ENCODE data around the gene CALCOCO1. TPM values are rescaled to one million over a fixed set of nuclear protein-coding genes. Genes with fewer than 3 reads are reported as not detected.
"Not testable (repeated sequence)": the region's sequence is repeated elsewhere in the genome, so short reads cannot be mapped to it uniquely, and the experiment has no call there.

CALCOCO1 gene
- total RNA-seq, 2 experiments from 2014 or later: 39.0 to 40.0 TPM

DNA sequence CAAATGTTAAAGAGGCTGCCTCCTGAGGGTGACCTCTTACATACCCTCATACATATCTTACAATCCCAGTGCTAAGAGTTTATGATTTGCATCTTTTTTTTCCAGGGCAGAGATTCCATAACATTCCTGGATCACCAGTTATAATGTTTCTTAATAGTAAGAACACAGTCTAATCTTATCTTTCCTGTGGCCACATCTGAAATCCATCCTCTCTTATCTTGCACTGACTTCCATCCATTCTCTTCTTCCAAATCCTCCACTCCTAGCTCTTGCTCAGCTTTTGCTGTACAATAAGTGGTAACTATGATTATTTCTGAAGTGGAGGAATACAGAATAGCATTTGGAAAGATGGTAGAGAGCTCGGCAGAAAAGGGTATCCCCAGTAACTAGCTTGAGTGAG lies 6.3 kb downstream of the CALCOCO1 start:
- H3K27ac Mint-ChIP-seq: no peak overlapping the region
- CTCF ChIA-PET: interaction anchor here (18.9 kb wide), 1 partner anchor 22 kb away, joined by 270 read pairs; no protein-coding TSS in a partner anchor

DNA sequence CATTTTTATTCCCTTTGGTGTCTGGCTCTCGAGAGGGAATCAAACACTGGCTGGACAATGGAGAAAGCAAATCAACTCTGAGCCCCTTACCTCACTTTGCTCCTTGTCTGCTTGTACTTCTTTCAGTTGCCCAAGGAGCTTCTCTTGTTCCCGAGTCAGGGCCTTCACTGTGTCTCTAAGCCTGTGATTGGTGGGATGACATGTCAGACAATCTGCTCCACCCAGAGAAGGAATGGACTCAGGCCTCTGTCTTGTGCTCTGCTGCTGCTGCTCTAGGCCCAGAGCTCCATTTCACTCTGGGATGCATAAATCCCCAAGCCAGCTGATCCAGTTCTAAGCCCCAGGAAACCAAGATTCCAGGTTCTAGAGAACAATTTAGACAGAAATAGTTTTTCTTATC lies 7.6 kb downstream of the CALCOCO1 start:
- DNase-seq (no peak), ATAC-seq (no peak)
- no peaks in the 10 kb centered on the region for H3K27me3 Mint-ChIP-seq
- H3K27ac Mint-ChIP-seq: no peak overlapping the region
- H3K4me3 Mint-ChIP-seq: no peak overlapping the region
- CTCF ChIA-PET: interaction anchor here (0.9 to 1.6 kb wide), 3 partner anchors 18 to 38 kb away, joined by 3 to 6 read pairs (median 3); no protein-coding TSS in a partner anchor
- H3K36me3 Mint-ChIP-seq: peaks cover 4% of the 10 kb centered on the region
- H3K9me3 Mint-ChIP-seq (ENCODE audit: low read depth): no peaks in the 10 kb centered on the region
- H3K4me1 Mint-ChIP-seq: peaks cover 2% of the 10 kb centered on the region

More for the DNA sequence above, 6.3 kb downstream of the CALCOCO1 start:
- no peak for ATAC-seq
- DNase-seq: no peak
- no peaks in the 10 kb centered on the region for H3K27me3 Mint-ChIP-seq
- H3K9me3 Mint-ChIP-seq (ENCODE audit: low read depth): no peaks in the 10 kb centered on the region
- no peak overlapping the region for H3K4me3 Mint-ChIP-seq
- H3K4me1 Mint-ChIP-seq: peaks cover 5% of the 10 kb centered on the region
- peaks cover 4% of the 10 kb centered on the region for H3K36me3 Mint-ChIP-seq

DNA sequence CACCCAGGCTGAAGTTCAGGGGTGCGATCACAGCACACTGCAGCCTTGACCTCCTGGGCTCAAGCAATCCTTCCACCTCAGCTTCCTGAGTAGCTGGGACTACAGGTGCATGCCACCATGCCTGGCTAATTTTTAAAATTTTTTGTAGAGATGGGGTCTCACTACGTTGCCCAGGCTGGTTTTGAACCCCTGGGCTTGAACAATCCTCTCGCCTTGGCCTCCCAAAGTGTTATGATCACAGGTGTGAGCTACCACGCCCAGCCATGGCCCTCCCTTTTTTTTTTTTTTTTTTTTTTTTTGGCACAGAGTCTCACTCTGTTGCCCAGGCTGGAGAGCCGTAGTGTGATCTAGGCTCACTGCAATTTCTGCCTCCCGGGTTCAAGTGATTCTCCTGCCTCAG lies 8.7 kb downstream of the CALCOCO1 start:
- not testable (repeated sequence) for ATAC-seq; H3K9me3 Mint-ChIP-seq (ENCODE audit: low read depth); DNase-seq; H3K4me3 Mint-ChIP-seq; H3K36me3 Mint-ChIP-seq; H3K27me3 Mint-ChIP-seq; H3K27ac Mint-ChIP-seq; H3K4me1 Mint-ChIP-seq
- CTCF ChIA-PET: interaction anchor here (1.6 kb wide), 1 partner anchor 28 kb away, joined by 6 read pairs; no protein-coding TSS in a partner anchor

DNA sequence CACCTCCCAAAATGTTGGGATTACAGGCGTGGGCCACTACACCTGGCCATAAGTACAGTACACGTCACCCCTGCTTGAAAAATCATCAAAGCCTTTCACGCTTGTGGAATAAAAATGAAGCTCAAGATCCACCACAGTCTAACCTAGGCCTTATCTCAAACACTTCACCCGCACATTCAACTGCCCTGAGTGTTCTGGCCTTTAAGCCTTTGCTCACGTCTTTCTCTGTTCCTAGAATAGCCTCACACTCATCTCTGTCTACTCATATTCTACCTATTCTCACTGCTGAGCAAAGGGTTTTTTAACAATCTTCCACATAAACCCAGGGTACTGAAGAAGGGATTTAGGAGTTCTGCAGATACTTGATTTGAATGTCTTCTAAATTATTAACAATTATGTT lies 9.9 kb downstream of the CALCOCO1 start:
- no peak for ATAC-seq
- H3K27me3 Mint-ChIP-seq: no peaks in the 10 kb centered on the region
- H3K27ac Mint-ChIP-seq: no peak overlapping the region
- H3K36me3 Mint-ChIP-seq: peaks cover 4% of the 10 kb centered on the region
- DNase-seq: no peak
- H3K4me3 Mint-ChIP-seq: no peak overlapping the region
- H3K4me1 Mint-ChIP-seq: no peaks in the 10 kb centered on the region
- no peaks in the 10 kb centered on the region for H3K9me3 Mint-ChIP-seq (ENCODE audit: low read depth)
- CTCF ChIA-PET: interaction anchor here (2.4 kb wide), 1 partner anchor 26 kb away, joined by 11 read pairs; no protein-coding TSS in a partner anchor

DNA sequence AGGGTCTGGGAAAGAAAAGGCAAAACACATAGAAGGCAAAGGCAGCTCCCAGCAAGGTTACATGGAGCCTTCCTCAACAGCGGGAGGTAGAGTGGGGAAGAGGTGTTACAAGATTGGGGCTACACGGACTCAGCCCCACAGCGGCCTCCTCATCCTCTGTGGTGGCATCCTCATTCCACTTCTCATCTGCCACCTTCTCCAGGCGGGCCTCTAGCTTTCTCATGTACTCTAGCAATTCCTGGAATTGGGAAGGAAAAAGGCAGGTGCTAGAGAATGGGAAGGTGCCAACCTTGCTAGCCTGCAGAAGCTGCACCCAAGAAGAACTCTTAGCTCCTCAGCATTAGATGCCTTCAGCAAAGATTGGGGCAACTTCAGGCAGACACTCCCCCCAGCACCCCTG lies 13.2 kb downstream of the CALCOCO1 start:
- Mint-ChIP-seq H3K4me1 (no peaks in the 10 kb centered on the region), H3K4me3 (no peak overlapping the region), H3K27me3 (peaks cover under 1% of the 10 kb centered on the region), H3K9me3 (ENCODE audit: low read depth) (no peaks in the 10 kb centered on the region), H3K36me3 (peaks cover 2% of the 10 kb centered on the region), H3K27ac (no peak overlapping the region)
- DNase-seq (no peak), ATAC-seq (no peak)
- CTCF ChIA-PET: interaction anchor here (2.3 kb wide), 1 partner anchor 30 kb away, joined by 14 read pairs; no protein-coding TSS in a partner anchor

DNA sequence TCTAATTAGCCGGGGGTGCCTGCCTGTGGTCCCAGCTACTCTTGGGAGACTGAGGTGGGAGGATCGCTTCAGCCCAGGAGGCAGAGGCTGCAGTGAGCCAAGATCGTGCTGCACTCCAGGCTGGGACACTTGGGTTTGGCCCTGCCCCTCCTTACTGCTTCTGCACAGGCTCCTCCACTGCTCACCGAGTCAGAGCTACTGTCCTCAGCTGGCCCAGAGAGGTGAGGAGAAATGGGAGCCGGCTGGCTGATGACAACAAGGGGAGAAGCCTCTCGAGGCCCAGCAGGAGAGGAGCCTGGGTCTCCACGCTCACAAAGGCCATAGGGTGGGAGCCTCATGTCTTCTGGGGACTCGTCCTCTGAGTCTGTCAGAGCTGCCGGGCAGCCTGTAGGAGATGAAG lies 13.7 kb downstream of the CALCOCO1 start:
- no peak for ATAC-seq
- DNase-seq: no peak
- H3K4me3 Mint-ChIP-seq: no peak overlapping the region
- H3K27ac Mint-ChIP-seq: no peak overlapping the region
- no peaks in the 10 kb centered on the region for H3K9me3 Mint-ChIP-seq (ENCODE audit: low read depth)
- H3K27me3 Mint-ChIP-seq: peaks cover 6% of the 10 kb centered on the region
- H3K36me3 Mint-ChIP-seq: peaks cover 2% of the 10 kb centered on the region
- no peaks in the 10 kb centered on the region for H3K4me1 Mint-ChIP-seq
- CTCF ChIA-PET: interaction anchor here (1.3 to 2.3 kb wide), 2 partner anchors 30 to 33 kb away, joined by 3 to 14 read pairs; no protein-coding TSS in a partner anchor

DNA sequence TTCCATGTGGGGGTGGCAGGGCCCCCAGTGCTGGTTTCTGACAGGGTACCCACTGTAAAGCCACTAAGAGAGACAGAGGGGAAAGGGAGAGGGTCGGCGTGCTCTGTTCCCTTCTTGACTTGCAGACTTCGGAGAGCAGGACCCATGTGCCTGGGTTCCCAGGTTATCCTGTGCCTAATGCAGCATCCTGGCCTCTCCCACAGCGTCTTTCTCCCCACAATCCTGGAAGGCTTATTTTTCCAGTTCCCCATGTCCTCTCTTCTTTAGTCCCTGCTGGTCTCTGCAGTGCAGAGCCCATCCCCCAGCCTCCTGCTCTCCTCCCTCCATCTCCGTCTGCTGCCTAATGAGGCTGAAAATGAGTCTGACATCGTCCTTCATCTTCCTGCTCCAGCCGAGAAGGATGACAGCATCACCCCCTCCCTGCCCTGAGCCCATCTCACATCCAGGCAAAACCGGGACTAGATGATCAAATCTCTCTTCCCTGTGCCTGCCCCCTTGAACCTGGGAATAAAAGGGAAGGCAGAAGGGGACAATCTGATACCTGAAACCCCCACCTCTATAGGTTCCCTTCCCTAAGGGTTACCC lies 15.1 kb downstream of the CALCOCO1 start:
- Mint-ChIP-seq H3K36me3 (peaks cover 2% of the 10 kb centered on the region), H3K27me3 (peaks cover 13% of the 10 kb centered on the region), H3K4me1 (no peaks in the 10 kb centered on the region), H3K4me3 (no peak overlapping the region), H3K27ac (no peak overlapping the region), H3K9me3 (ENCODE audit: low read depth) (no peaks in the 10 kb centered on the region)
- ATAC-seq: no peak
- CTCF ChIA-PET: no interaction called here
- no peak for DNase-seq

DNA sequence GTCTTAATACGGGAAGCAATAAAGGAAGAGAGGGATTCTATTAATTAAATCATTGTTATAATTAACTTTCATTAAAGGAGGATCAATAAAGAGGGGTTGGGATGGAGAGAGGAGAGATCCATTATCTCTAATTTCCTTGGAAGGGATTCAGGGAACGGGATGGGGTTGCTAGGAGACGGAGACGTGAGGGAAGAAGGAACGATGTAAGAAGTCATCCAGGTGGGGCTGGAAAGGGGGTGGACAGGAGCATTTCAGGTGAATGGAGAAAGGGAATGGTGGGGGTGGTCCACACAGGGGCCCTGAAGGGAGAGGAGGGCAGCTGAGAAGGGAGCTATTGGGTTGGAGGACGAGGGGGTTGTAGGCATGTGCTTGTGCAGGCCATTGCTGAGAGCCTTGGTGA lies 17.2 kb downstream of the CALCOCO1 start:
- ATAC-seq (no peak), DNase-seq (no peak)
- Mint-ChIP-seq H3K4me3 (no peak overlapping the region), H3K27ac (no peak overlapping the region), H3K36me3 (no peaks in the 10 kb centered on the region), H3K4me1 (no peaks in the 10 kb centered on the region), H3K27me3 (peaks cover 29% of the 10 kb centered on the region), H3K9me3 (ENCODE audit: low read depth) (no peaks in the 10 kb centered on the region)
- CTCF ChIA-PET: interaction anchor here (1.4 to 10.0 kb wide), 2 partner anchors 21 to 33 kb away, joined by 3 to 239 read pairs; no protein-coding TSS in a partner anchor

DNA sequence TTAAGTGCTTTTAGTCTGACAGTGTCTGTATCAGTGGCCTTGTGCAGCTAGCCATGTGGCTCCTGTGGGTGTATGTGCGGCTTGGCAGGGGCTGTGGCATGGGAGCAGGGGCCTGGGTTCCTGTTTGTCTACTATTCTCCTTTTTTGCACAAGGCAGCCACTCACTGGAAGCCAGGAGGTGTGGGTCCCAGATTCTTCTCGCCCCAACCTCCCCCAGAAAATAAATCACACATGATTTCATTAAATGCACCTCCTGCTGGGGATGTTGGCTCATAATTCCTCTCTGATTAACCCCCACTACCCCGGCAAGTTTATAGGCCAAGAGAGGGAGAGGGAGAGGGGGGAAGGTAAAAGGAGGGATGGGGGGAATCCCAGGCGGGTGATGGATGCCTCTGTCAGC lies 17.6 kb downstream of the CALCOCO1 start:
- no peak overlapping the region for H3K27ac Mint-ChIP-seq
- DNase-seq: no peak
- CTCF ChIA-PET: interaction anchor here (1.4 to 10.0 kb wide), 3 partner anchors 22 to 48 kb away, joined by 3 to 239 read pairs (median 5); no protein-coding TSS in a partner anchor
- no peaks in the 10 kb centered on the region for H3K9me3 Mint-ChIP-seq (ENCODE audit: low read depth)
- no peak overlapping the region for H3K4me3 Mint-ChIP-seq
- ATAC-seq: no peak
- peaks cover 31% of the 10 kb centered on the region for H3K27me3 Mint-ChIP-seq
- H3K4me1 Mint-ChIP-seq: no peaks in the 10 kb centered on the region
- no peaks in the 10 kb centered on the region for H3K36me3 Mint-ChIP-seq

DNA sequence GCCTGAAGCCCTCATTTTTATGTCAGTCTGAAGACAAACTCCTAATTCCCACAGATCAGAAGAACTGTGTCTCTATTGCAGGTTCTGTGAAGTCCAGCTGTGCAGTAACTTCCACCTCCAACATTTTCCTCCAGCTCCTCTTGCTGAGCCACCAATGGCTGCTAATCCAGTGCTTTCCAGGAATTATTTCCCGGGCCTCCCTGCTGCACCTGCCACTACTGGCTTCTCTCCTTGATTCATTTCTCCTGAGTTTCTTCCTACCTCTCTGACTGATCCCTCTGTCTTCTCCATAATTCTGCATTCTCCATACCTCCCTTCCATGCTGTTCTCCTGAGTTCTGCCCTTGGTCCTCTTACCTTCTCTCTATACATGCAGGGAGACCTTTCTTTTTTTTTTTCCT lies 21.2 kb downstream of the CALCOCO1 start:
- Mint-ChIP-seq H3K9me3 (ENCODE audit: low read depth) (no peaks in the 10 kb centered on the region), H3K27ac (no peak overlapping the region), H3K4me1 (no peaks in the 10 kb centered on the region), H3K4me3 (no peak overlapping the region), H3K27me3 (peaks cover 66% of the 10 kb centered on the region), H3K36me3 (no peaks in the 10 kb centered on the region)
- ATAC-seq: no peak
- no peak for DNase-seq
- CTCF ChIA-PET: interaction anchor here (1.8 to 10.0 kb wide), 2 partner anchors 37 to 51 kb away, joined by 4 to 239 read pairs; no protein-coding TSS in a partner anchor

DNA sequence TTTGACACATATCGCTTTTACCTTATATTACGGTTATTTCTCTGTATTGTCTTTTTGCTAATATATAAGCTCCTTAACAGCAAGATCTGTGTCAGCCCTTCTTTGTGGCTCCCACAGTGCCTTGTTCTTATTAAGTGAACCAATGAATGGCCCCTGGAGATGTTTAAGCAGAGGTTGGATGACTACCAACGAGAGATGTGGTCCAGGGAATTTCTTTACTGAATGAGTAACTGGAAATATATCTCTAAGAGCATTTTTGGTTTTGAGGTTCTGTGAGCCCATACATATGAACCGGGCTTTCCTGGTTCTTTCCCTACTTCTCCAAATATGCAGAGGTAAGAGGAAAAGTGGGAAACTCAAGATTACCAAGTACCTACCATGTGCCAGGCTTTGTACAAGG lies 23.5 kb downstream of the CALCOCO1 start:
- no peak for ATAC-seq

DNA sequence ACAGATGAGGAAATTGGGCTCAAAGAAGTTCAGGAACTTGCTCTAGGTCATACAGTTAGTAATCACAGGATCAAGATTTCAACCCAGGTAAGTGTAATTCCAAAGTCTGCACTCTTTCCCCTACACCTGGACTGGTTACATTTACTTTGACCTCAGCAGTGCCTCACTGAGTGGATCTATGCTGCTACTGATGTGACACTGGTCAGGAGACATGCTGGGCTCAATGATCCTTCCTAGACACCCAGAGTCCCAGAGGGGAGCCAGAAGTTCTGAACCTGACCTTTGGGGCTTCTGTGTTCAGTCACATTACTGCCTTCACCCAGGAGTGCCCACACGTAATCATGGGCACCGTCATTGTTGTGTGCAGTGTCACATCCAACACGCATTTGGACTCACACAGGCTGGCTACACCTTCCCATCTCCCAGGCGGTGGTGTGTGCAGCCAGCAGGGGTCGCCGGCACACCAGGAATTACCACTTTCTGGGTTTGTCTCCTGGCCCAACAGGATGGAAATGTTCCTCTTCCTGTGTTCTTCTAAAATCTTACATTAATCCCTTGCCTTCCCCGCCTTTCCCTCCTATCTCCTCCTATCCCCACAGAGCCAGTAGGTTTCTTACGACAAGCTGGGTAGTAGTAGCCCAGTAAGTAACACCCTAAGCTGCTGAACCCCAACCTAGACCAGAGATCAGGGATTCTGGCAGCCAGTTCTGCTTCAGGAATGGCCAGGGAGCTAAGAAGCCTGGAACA lies 25.6 kb downstream of the CALCOCO1 start:
- CTCF ChIA-PET: interaction anchor here (0.5 to 10.0 kb wide), 18 partner anchors 11 to 597 kb away, joined by 3 to 239 read pairs (median 4); partner anchors contain the start of genes ATP5MC2, CALCOCO1 and CISTR
- no peak overlapping the region for H3K27ac Mint-ChIP-seq
- H3K9me3 Mint-ChIP-seq (ENCODE audit: low read depth): no peaks in the 10 kb centered on the region
- peaks cover 4% of the 10 kb centered on the region for H3K4me1 Mint-ChIP-seq
- ATAC-seq (peak; percentile 90), DNase-seq (peak; percentile 81)
- H3K36me3 Mint-ChIP-seq: no peaks in the 10 kb centered on the region
- peaks cover 91% of the 10 kb centered on the region for H3K27me3 Mint-ChIP-seq
- H3K4me3 Mint-ChIP-seq: no peak overlapping the region

More for the DNA sequence above, 23.5 kb downstream of the CALCOCO1 start:
- Mint-ChIP-seq H3K4me1 (no peaks in the 10 kb centered on the region), H3K36me3 (no peaks in the 10 kb centered on the region), H3K27ac (no peak overlapping the region), H3K4me3 (no peak overlapping the region), H3K27me3 (peaks cover 85% of the 10 kb centered on the region), H3K9me3 (ENCODE audit: low read depth) (no peaks in the 10 kb centered on the region)
- DNase-seq: no peak
- CTCF ChIA-PET: interaction anchor here (0.7 to 10.0 kb wide), 5 partner anchors 9 to 53 kb away, joined by 4 to 239 read pairs (median 8); no protein-coding TSS in a partner anchor

DNA sequence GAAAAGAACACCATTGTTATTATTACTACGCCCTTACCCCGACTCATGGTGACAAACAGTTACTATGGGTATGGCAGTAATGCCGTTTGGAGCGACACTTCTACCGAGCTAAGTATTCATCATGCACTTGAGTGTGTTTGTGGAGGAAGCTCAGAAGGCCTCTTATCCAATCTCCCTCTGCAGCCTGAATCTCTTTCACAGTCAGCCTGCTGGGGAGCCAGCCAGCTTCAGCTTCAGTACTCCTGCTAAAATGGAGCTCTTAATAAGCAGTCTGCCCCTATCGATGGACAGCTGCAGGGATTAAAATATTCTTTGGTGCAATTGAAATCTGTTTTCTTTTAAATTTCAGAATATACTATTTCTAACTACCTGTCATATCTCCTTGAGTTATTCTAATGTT lies 26.7 kb downstream of the CALCOCO1 start:
- Mint-ChIP-seq H3K27me3 (peaks cover 94% of the 10 kb centered on the region), H3K36me3 (no peaks in the 10 kb centered on the region), H3K4me1 (peaks cover 14% of the 10 kb centered on the region), H3K4me3 (no peak overlapping the region), H3K27ac (no peak overlapping the region), H3K9me3 (ENCODE audit: low read depth) (no peaks in the 10 kb centered on the region)
- ATAC-seq: no peak
- CTCF ChIA-PET: interaction anchor here (0.6 to 10.5 kb wide), 5 partner anchors 8 to 57 kb away, joined by 3 to 176 read pairs (median 4); no protein-coding TSS in a partner anchor
- DNase-seq: no peak

Data from activated CD8-positive, alpha-beta memory T cell treated with anti-CD3 and anti-CD28 coated beads, Interleukin-2, amount 10 ng/mL, durations not matched to agents 7 days and 5 days (primary cell).